ENCODE data around the gene TRAPPC1.

- no peak for TF ChIP-seq CTCF (IDR thresholded peaks at IDR 0.05)
- TF ChIP-seq POLR2A (IDR thresholded peaks at IDR 0.05), result no peak
These were observed 14.9 kb downstream of the TRAPPC1 start for GRCh38 chr17:7916808-7917207.
